Measurements from ENCODE around the gene ILDR1.

Gene ILDR1

GRCh38 chr3:121981473-121981872 lies 40.6 kb downstream of the ILDR1 start:
- H3K4me3 ChIP-seq (ENCODE audit: low read depth, low read length): no peak overlapping the region
- no peak for DNase-seq (ENCODE audit: low read depth)
- TF ChIP-seq, protein P1, sequence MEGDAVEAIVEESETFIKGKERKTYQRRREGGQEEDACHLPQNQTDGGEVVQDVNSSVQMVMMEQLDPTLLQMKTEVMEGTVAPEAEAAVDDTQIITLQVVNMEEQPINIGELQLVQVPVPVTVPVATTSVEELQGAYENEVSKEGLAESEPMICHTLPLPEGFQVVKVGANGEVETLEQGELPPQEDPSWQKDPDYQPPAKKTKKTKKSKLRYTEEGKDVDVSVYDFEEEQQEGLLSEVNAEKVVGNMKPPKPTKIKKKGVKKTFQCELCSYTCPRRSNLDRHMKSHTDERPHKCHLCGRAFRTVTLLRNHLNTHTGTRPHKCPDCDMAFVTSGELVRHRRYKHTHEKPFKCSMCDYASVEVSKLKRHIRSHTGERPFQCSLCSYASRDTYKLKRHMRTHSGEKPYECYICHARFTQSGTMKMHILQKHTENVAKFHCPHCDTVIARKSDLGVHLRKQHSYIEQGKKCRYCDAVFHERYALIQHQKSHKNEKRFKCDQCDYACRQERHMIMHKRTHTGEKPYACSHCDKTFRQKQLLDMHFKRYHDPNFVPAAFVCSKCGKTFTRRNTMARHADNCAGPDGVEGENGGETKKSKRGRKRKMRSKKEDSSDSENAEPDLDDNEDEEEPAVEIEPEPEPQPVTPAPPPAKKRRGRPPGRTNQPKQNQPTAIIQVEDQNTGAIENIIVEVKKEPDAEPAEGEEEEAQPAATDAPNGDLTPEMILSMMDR (IDR thresholded peaks at IDR 0.05; ENCODE audit: control insufficient read depth, extremely low read depth, insufficient read depth): no peak

DNA sequence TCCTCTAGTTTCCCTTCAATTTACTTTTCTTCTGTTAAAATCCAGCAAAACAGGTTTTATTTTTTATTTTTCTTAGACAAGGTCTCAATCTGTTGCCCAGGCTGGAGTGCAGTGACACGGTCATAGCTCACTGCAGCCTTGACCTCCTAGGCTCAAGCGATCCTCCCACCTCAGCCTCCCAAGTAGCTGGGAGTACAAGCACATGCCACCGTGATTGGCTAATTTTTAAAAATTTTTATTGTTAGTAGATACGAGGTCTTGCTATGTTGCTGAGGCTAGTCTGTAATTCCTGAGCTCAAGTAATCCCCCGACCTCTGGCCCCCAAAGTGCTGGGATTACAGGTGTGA lies 41.6 kb downstream of the ILDR1 start:
- TF ChIP-seq, protein P1 (IDR thresholded peaks at IDR 0.05; ENCODE audit: control insufficient read depth, extremely low read depth, insufficient read depth): no peak
- no peak overlapping the region for H3K4me3 ChIP-seq (ENCODE audit: low read depth, low read length)

GRCh38 chr3:121979734-121980449 lies 42.2 kb downstream of the ILDR1 start:
- no peak for DNase-seq (ENCODE audit: low read depth)
- no peak overlapping the region for H3K4me3 ChIP-seq (ENCODE audit: low read depth, low read length)
- TF ChIP-seq, protein P1 (IDR thresholded peaks at IDR 0.05; ENCODE audit: control insufficient read depth, extremely low read depth, insufficient read depth): no peak

More for the DNA sequence above, 41.6 kb downstream of the ILDR1 start:
- DNase-seq (ENCODE audit: low read depth): no peak

DNA sequence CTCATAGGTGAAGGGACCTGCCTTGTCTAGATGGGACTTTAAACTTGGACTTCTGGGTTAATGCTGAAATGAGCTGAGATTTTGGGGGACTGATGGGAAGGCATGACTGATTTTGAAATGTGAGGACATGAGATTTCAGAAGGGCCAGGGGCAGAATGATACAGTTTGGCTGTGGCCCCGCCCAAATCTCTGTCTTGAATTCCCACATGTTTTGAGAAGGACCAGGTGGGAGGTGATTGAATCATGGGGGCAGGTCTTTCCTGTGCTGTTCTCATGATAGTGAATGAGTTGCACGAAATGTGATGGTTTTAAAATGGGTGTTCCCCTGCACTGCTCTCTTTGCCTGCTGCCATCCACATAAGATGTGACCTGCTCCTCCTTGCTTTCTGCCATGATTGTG lies 42.8 kb downstream of the ILDR1 start:
- TF ChIP-seq, protein P1 (IDR thresholded peaks at IDR 0.05; ENCODE audit: control insufficient read depth, extremely low read depth, insufficient read depth): no peak
- no peak overlapping the region for H3K4me3 ChIP-seq (ENCODE audit: low read depth, low read length)
- DNase-seq (ENCODE audit: low read depth): no peak

DNA sequence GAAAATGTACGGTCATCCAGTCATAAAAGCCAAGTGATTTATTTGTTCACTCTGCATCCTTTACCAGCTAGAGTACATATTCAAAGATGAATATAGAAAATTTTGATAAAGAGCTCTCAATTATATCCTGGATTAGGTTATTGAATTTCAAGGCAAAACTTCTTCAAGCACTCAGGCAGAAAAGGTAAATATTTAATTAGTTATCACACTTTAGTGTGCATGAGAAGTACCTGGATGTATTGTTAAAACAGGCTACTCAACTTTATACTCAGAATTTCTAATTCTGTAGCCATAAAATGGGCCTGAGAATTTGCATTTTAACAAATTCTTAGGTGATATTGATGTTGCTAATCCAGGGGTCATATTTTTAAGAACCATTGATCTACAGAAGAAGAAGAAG lies 45.3 kb downstream of the ILDR1 start:
- H3K4me3 ChIP-seq (ENCODE audit: low read depth, low read length): no peak overlapping the region
- TF ChIP-seq, protein P1 (IDR thresholded peaks at IDR 0.05; ENCODE audit: control insufficient read depth, extremely low read depth, insufficient read depth): no peak
- DNase-seq (ENCODE audit: low read depth): no peak

DNA sequence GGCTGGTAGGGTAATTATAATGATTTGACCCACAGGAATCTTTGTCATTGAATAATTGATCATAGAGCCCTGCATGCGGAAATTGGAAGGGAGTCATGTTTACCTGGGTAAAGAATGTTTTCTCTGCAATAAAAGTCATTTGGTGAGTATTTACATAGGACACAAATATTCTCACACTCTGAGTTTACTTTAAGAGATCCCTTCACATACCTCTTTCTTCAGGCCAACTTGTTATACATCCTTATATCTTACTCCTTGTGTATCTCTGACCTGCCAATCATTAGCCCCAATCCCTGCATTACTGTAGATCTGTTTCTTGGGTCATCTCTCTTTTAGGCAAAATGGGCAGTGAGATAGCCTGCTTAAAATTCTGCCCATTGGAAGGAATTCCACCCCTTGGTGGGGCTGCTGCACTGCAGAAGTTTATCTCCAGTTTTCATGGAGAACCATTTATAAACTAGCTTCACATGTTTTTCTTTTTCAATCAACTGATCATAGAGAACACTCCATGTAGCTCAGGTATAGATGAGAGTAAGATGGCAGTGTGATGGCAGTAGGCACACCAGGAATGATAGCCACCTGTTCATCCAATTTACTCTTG lies 46.2 kb downstream of the ILDR1 start:
- no peak for DNase-seq (ENCODE audit: low read depth)
- TF ChIP-seq, protein P1 (IDR thresholded peaks at IDR 0.05; ENCODE audit: control insufficient read depth, extremely low read depth, insufficient read depth): no peak
- no peak overlapping the region for H3K4me3 ChIP-seq (ENCODE audit: low read depth, low read length)

Data from LNCaP clone FGC (cell line).